Stomach (tissue), 9 donors: Measurements from ENCODE around the gene NLRP8. TPM values are rescaled to one million over a fixed set of nuclear protein-coding genes. Genes with fewer than 3 reads are reported as not detected.

Experiments
- DNase-seq, 2 donors: peaks; one replicate each; pipeline versions ENCODE4 v3.0.0 to v3.0.0-alpha.2; 2013 to 2019
- H3K27ac ChIP-seq, 5 donors: fragments of 200-600 bp in 4 of 5; sonication (generic) in 4 of 5; one replicate each; pipeline ENCODE4 v1.5.1; 2013 to 2019; ENCODE audit warnings: mild to moderate bottlenecking in 1 of 5, moderate library complexity in 1 of 5
- H3K27me3 ChIP-seq, 3 donors: fragments of 200-600 bp; sonication (generic); one replicate each; pipeline ENCODE4 v1.5.1; 2017 to 2019; ENCODE audit warnings: mixed run types in 1 of 3
- H3K36me3 ChIP-seq, 4 donors: fragments of 200-600 bp; sonication (generic); 1 replicate in 3 of 4; 2 replicates in 1 of 4; pipeline ENCODE4 v1.5.1; 2016 to 2019
- H3K4me1 ChIP-seq, 4 donors: fragments of 200-600 bp; sonication (generic); one replicate each; pipeline ENCODE4 v1.5.1; 2016 to 2019
- H3K4me3 ChIP-seq, 4 donors: fragments of 200-600 bp; sonication (generic) in 3 of 4; one replicate each; pipeline ENCODE4 v1.5.1; 2016 to 2019; ENCODE audit warnings: mild to moderate bottlenecking in 1 of 4
- H3K9me3 ChIP-seq, 4 donors: fragments of 200-600 bp; sonication (generic); one replicate each; pipeline ENCODE4 v1.5.1; 2016 to 2019
- EP300 ChIP-seq: sonication (generic); formaldehyde crosslinking; IDR thresholded peaks from one replicate; pipeline ENCODE4 v1.6.1; 2017; ENCODE audit warnings: antibody characterized with exemption
- POLR2A ChIP-seq, 4 donors: fragments of 450-650 bp; IDR thresholded peaks; one replicate each; pipeline ENCODE4 v1.6.1; 2016; ENCODE audit warnings: antibody characterized with exemption in 4 of 4, control low read depth in 2 of 4, mild to moderate bottlenecking in 1 of 4, moderate library complexity in 1 of 4
- POLR2AphosphoS5 ChIP-seq, 3 donors: sonication (generic); formaldehyde crosslinking; IDR thresholded peaks; one replicate each; pipeline ENCODE4 v1.6.1; 2016; ENCODE audit warnings: antibody characterized with exemption in 3 of 3
- WGBS, 5 donors: extraction: QIAGEN DNeasy Blood & Tissue Kit in 3 of 5; methylation state at CpG; one replicate each; pipeline versions ENCODE4 v1.1.5 to v1.1.7; 2013 to 2018; 5-methylcytosine and 5-hydroxymethylcytosine counted together
- intact Hi-C: fragments of 100-400 bp; cut with DNase I; formaldehyde crosslinking; loops from one replicate; pipeline ENCODE4 v1.15.1; 2023; ENCODE audit warnings: low total_unique reads
- polyA plus RNA-seq, 3 donors: library from polyadenylated mRNA; stranded (reverse); fragments of 200-250 nt; gene quantifications; one replicate each; pipeline ENCODE4 v1.2.3, GENCODE V29; 2013
- total RNA-seq, 5 donors: library from RNA; depleted of rRNA; stranded (reverse); fragments of >200 nt; gene quantifications; one replicate each; pipeline versions ENCODE4 v1.1.0 to v1.2.3, GENCODE V29; 2014 to 2016
- TF ChIP-seq, protein P1 (sequence below), 7 experiments: fragments of 450-650 bp in 4 of 7; fragments of 200-600 bp in 3 of 7; sonication (generic) in 3 of 7; IDR thresholded peaks; one replicate each; pipeline ENCODE4 v1.5.1; 2016 to 2019; ENCODE audit warnings: antibody characterized with exemption in 7 of 7, control low read depth in 2 of 7, mild to moderate bottlenecking in 1 of 7
- donor health status: healthy with polysubstance abuse.
- donor health status: Bipolar disorder and iron deficiency.
- donor health status: healthy.

NLRP8 gene
- total and polyA plus RNA-seq, 8 donors = not detected

DNA sequence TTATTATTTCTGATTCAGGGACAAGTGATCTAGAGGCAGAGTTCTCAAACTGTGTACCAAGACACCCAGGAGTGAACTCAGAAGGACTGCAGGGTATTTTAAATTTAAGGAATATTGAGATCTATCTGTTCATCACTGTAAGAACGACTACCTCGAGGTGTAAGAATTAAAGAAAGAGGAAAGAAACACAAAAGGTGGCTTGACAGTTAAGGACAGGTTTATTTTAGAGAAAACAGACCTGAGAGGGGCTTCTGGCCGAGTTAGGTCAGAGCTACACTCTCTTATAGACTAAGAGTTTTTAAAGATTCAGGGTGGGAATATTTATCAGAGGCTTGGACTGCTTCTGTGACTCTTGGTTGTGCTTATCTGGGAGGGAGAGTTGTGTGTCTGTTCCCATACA is 26.4 kb downstream of the NLRP8 start:
- WGBS, 5 donors = 36 to 46% (median 38%) methylated on average over 3 of the region's 3 CpGs
- Histone ChIP-seq H3K27ac (no peak overlapping the region), H3K27me3 (peaks cover 0 to 5% (median 0%) of the 10 kb centered on the region in 3 donors), H3K36me3 (no peaks in the 10 kb centered on the region), H3K4me3 (no peak overlapping the region), H3K4me1 (no peaks in the 10 kb centered on the region), H3K9me3 (peaks cover 2 to 42% (median 23%) of the 10 kb centered on the region in 4 donors)
- TF ChIP-seq POLR2AphosphoS5 (IDR thresholded peaks at IDR 0.05) = no peak
- TF ChIP-seq, protein P1, sequence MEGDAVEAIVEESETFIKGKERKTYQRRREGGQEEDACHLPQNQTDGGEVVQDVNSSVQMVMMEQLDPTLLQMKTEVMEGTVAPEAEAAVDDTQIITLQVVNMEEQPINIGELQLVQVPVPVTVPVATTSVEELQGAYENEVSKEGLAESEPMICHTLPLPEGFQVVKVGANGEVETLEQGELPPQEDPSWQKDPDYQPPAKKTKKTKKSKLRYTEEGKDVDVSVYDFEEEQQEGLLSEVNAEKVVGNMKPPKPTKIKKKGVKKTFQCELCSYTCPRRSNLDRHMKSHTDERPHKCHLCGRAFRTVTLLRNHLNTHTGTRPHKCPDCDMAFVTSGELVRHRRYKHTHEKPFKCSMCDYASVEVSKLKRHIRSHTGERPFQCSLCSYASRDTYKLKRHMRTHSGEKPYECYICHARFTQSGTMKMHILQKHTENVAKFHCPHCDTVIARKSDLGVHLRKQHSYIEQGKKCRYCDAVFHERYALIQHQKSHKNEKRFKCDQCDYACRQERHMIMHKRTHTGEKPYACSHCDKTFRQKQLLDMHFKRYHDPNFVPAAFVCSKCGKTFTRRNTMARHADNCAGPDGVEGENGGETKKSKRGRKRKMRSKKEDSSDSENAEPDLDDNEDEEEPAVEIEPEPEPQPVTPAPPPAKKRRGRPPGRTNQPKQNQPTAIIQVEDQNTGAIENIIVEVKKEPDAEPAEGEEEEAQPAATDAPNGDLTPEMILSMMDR (IDR thresholded peaks at IDR 0.05) = no peak
- TF ChIP-seq EP300 = no peak
- no peak for TF ChIP-seq POLR2A (IDR thresholded peaks at IDR 0.05)
- intact Hi-C loops = no loop called here
- DNase-seq = no peak

DNA sequence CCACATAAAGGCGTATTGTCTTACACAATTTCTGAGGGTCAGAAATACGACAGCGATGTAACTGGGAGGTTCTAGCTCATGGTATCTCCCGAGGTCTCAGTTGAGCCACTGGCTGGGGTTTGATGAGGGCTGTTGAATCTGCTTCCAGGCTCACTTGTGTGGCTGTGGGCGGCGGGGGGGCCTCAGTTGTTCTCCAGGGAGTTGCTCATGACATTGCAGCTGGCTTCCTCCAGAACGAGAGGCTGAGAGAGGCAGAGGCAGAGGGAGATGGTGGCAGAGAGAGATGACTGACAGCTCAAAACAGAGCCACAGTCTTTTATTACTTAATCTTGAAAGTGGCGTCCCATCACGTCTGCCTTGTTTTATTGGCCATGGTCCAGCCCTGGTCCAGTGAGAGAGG is 32.8 kb downstream of the NLRP8 start:
- no peak overlapping the region for H3K27ac ChIP-seq
- no peak overlapping the region for H3K4me3 ChIP-seq
- no peaks in the 10 kb centered on the region for H3K4me1 ChIP-seq
- H3K36me3 ChIP-seq = no peaks in the 10 kb centered on the region
- intact Hi-C loops = no loop called here
- DNase-seq = no peak
- no peaks in the 10 kb centered on the region for H3K27me3 ChIP-seq
- H3K9me3 ChIP-seq = peaks cover 4 to 31% (median 14%) of the 10 kb centered on the region in 4 donors
- no peak for TF ChIP-seq EP300
- TF ChIP-seq POLR2A (IDR thresholded peaks at IDR 0.05) = no peak
- TF ChIP-seq, protein P1 (IDR thresholded peaks at IDR 0.05) = no peak
- no peak for TF ChIP-seq POLR2AphosphoS5 (IDR thresholded peaks at IDR 0.05)
- WGBS, 5 donors = 70 to 79% (median 71%) methylated on average over 9 of the region's 9 CpGs

DNA sequence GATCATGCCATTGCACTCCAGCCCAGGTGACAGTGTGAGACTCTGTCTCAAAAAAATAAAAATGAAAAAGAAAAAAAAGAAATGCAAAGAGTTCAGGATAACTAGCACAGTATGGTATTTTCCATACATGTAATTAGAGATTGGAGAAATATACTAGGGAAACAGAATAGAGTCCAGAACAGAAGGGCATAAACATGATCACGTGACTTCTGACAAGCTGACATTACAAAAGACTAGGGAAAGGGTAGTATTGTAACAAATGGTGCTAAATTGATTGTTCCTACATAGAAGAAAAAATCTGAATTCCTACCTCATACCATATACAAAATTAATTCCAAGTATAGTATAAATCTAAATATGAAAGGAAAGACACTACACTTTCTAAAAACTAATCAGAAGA is 37.6 kb downstream of the NLRP8 start:
- no peaks in the 10 kb centered on the region for H3K27me3 ChIP-seq
- peaks cover 0 to 10% (median 3%) of the 10 kb centered on the region in 4 donors for H3K9me3 ChIP-seq
- TF ChIP-seq POLR2AphosphoS5 (IDR thresholded peaks at IDR 0.05) (no peak), POLR2A (IDR thresholded peaks at IDR 0.05) (no peak), EP300 (no peak)
- TF ChIP-seq, protein P1 (IDR thresholded peaks at IDR 0.05) = no peak
- intact Hi-C loops = no loop called here
- H3K36me3 ChIP-seq = no peaks in the 10 kb centered on the region
- H3K4me3 ChIP-seq = no peak overlapping the region
- DNase-seq = no peak
- no peak overlapping the region for H3K27ac ChIP-seq
- no peaks in the 10 kb centered on the region for H3K4me1 ChIP-seq
- WGBS, 5 donors = 62 to 82% (median 68%) methylated on average over 1 of the region's 1 CpG

DNA sequence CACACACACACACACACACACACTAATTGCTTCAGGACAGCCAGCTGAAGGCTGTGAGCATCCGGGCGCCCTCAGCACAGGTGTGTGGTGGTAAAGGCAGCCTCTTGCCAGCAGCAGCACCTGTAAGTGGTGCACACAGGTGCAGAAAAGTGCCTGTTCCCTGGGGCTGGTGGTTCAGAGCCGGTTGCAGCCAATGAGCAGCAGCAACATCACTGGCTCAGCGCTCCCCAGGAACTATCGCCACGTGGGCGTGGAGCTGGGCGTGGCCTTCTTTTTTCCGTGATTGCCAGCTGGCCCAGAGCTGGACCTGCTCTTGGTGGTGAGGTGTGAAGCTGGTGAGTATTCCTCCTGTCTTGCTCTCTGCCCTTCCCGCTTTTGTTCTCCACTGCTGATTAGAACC is 38.9 kb downstream of the NLRP8 start, which contains the start of gene NLRP5:
Gene NLRP5, plus strand, starts transcription at position 289 of the 400 bp plus-strand sequence.
- WGBS, 5 donors = 35 to 54% (median 42%) methylated on average over 7 to 10 of the region's 10 CpGs
- DNase-seq = no peak
- H3K27me3 ChIP-seq = no peaks in the 10 kb centered on the region
- H3K4me1 ChIP-seq = no peaks in the 10 kb centered on the region
- intact Hi-C loops = no loop called here
- H3K27ac ChIP-seq = no peak within 1 kb of the TSS
- TF ChIP-seq, protein P1 (IDR thresholded peaks at IDR 0.05) = no peak
- TF ChIP-seq POLR2AphosphoS5 (IDR thresholded peaks at IDR 0.05) = no peak
- TF ChIP-seq EP300 = no peak
- TF ChIP-seq POLR2A (IDR thresholded peaks at IDR 0.05) = no peak
- peaks cover 0 to 10% (median 3%) of the 10 kb centered on the region in 4 donors for H3K9me3 ChIP-seq
- no peak within 1 kb of the TSS for H3K4me3 ChIP-seq
- H3K36me3 ChIP-seq = no peaks in the 10 kb centered on the region
